WTC11 (cell line): ENCODE data around the gene STK17A.

Source experiments
- ELF4 ChIP-seq: sonication (generic); formaldehyde crosslinking; IDR thresholded peaks from 2 replicates; pipeline ENCODE4 v1.8.1; 2022; ENCODE audit warnings: low read depth, mild to moderate bottlenecking, moderate library complexity, missing genetic modification reagents
- MAX ChIP-seq: sonication (generic); formaldehyde crosslinking; IDR thresholded peaks from 2 replicates; pipeline ENCODE4 v1.8.0; 2022; ENCODE audit warnings: mild to moderate bottlenecking, missing genetic modification reagents
- TF ChIP-seq, protein P1 (sequence below): sonication (generic); formaldehyde crosslinking; IDR thresholded peaks from 2 replicates; pipeline ENCODE4 v1.8.1; 2022; ENCODE audit warnings: low read depth, mild to moderate bottlenecking, moderate library complexity, missing genetic modification reagents, borderline replicate concordance
- TF ChIP-seq, protein P2 (sequence below): fragments of 200-600 bp; IDR thresholded peaks from 2 replicates; pipeline ENCODE4 v1.8.0; 2022; ENCODE audit warnings: antibody characterized with exemption

DNA sequence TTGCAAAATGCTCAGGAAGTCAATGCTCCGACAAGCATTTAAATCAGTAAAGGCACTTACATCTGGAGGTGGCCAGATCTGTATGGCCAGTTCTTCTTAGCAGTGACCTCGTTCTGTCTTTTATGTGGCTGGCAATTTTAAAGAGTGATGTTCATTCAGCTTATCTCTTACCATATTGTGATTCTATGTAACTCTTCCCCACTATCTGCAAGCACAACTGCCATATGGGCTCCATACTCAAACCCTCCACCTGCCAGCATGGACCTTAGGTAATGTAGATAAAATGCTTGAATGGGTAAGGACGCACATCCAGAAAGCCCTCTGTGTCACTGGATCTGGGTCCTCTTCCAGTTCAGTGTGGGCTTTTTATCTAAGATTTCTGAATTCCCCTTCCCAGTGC is 42.4 kb upstream of the STK17A start:
- TF ChIP-seq ELF4 (CRISPR knock-in tag) (no peak), MAX (CRISPR knock-in tag) (no peak)
- TF ChIP-seq, protein P1, sequence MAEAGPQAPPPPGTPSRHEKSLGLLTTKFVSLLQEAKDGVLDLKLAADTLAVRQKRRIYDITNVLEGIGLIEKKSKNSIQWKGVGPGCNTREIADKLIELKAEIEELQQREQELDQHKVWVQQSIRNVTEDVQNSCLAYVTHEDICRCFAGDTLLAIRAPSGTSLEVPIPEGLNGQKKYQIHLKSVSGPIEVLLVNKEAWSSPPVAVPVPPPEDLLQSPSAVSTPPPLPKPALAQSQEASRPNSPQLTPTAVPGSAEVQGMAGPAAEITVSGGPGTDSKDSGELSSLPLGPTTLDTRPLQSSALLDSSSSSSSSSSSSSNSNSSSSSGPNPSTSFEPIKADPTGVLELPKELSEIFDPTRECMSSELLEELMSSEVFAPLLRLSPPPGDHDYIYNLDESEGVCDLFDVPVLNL (CRISPR knock-in tag): no peak
- TF ChIP-seq, protein P2, sequence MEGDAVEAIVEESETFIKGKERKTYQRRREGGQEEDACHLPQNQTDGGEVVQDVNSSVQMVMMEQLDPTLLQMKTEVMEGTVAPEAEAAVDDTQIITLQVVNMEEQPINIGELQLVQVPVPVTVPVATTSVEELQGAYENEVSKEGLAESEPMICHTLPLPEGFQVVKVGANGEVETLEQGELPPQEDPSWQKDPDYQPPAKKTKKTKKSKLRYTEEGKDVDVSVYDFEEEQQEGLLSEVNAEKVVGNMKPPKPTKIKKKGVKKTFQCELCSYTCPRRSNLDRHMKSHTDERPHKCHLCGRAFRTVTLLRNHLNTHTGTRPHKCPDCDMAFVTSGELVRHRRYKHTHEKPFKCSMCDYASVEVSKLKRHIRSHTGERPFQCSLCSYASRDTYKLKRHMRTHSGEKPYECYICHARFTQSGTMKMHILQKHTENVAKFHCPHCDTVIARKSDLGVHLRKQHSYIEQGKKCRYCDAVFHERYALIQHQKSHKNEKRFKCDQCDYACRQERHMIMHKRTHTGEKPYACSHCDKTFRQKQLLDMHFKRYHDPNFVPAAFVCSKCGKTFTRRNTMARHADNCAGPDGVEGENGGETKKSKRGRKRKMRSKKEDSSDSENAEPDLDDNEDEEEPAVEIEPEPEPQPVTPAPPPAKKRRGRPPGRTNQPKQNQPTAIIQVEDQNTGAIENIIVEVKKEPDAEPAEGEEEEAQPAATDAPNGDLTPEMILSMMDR: no peak
